Retinal pigment epithelial cell (primary cell): ENCODE results near the gene IL7R.

Experiments used
- DNase-seq: peaks from one replicate; pipeline ENCODE4 v3.0.0-alpha.2; 2010; ENCODE audit warnings: low read depth
- H3K4me3 ChIP-seq: 2 replicates; pipeline ENCODE4 v1.5.1; 2011; ENCODE audit warnings: mild to moderate bottlenecking, low read length, control low read depth, moderate library complexity
- CTCF ChIP-seq: conservative IDR thresholded peaks from 2 replicates; pipeline ENCODE4 v1.5.1; 2011; ENCODE audit warnings: low read depth, low read length, control low read depth, inconsistent platforms

The IL7R gene

GRCh38 chr5:35856765-35857351 lies at the start of gene IL7R:
Gene IL7R (plus strand): TSS chr5:35856891. CDS start chr5:35856978, 87 bp downstream.
- no peak within 1 kb of the TSS for H3K4me3 ChIP-seq
- TF ChIP-seq CTCF = no peak

GRCh38 chr5:35810601-35811000 lies 46.1 kb upstream of the IL7R start:
- TF ChIP-seq CTCF = no peak
- no peak overlapping the region for H3K4me3 ChIP-seq
- DNase-seq = no peak

More at GRCh38 chr5:35856765-35857351, at the start of gene IL7R:
- no peak for DNase-seq

GRCh38 chr5:35811108-35811741 lies 45.5 kb upstream of the IL7R start:
- no peak for TF ChIP-seq CTCF
- no peak overlapping the region for H3K4me3 ChIP-seq
- DNase-seq = no peak

GRCh38 chr5:35813521-35813920 lies 43.2 kb upstream of the IL7R start:
- H3K4me3 ChIP-seq = no peak overlapping the region
- TF ChIP-seq CTCF = no peak
- no peak for DNase-seq

- TF ChIP-seq CTCF = peak; percentile 68
- DNase-seq = no peak
- no peak overlapping the region for H3K4me3 ChIP-seq
Measured at GRCh38 chr5:35815089-35815936, 41.4 kb upstream of the IL7R start.

GRCh38 chr5:35816881-35817521 lies 39.7 kb upstream of the IL7R start:
- H3K4me3 ChIP-seq = no peak overlapping the region
- TF ChIP-seq CTCF = no peak
- DNase-seq = no peak
